HCT116 (cell line): ENCODE results near the gene ZBTB3. TPM values are rescaled to one million over a fixed set of nuclear protein-coding genes. Genes with fewer than 3 reads are reported as not detected.

Experiments
- EZH2phosphoT487 ChIP-seq: fragments of 200-600 bp; IDR thresholded peaks from 2 replicates; pipeline ENCODE4 v1.6.1; 2018; ENCODE audit warnings: antibody characterized with exemption, borderline replicate concordance
- JUND ChIP-seq: IDR thresholded peaks from 2 replicates; pipeline ENCODE4 v1.6.1; 2012
- POLR2A ChIP-seq: IDR thresholded peaks from 2 replicates; pipeline ENCODE4 v1.7.0; 2011; ENCODE audit warnings: borderline replicate concordance; ENCODE audit not compliant: insufficient read depth, insufficient read length; ENCODE audit errors: extremely low read depth
- POLR2AphosphoS5 ChIP-seq: IDR thresholded peaks from 2 replicates; pipeline ENCODE4 v1.6.1; 2011; ENCODE audit warnings: mild to moderate bottlenecking, low read depth, low read length, moderate library complexity
- SRF ChIP-seq: IDR thresholded peaks from 2 replicates; pipeline ENCODE4 v1.6.1; 2012; ENCODE audit warnings: low read depth
- YY1 ChIP-seq: IDR thresholded peaks from 2 replicates; pipeline ENCODE4 v1.6.1; 2011; ENCODE audit warnings: low read length, low read depth, moderate library complexity, mild to moderate bottlenecking; ENCODE audit not compliant: insufficient replicate concordance; ENCODE audit errors: extremely low read depth
- ZFX ChIP-seq: fragments of 450-650 bp; IDR thresholded peaks from 2 replicates; pipeline ENCODE4 v1.6.1; 2017
- total RNA-seq: library from RNA; stranded (reverse); gene quantifications from one replicate; pipeline ENCODE4 v1.2.1, GENCODE V29; 2021; ENCODE audit not compliant: unreplicated experiment
- TF ChIP-seq, protein P1 (sequence below), 3 experiments: fragments of 200-600 bp in 1 of 3; sonication (generic) in 1 of 3; IDR thresholded peaks in 2 of 3; conservative IDR thresholded peaks in 1 of 3; 2 replicates each; pipeline ENCODE4 v1.5.1; 2012 to 2017; ENCODE audit warnings: low read depth in 2 of 3, low read length in 2 of 3, antibody characterized with exemption in 1 of 3, borderline replicate concordance in 1 of 3, control low read depth in 1 of 3, mild to moderate bottlenecking in 1 of 3, mixed read lengths in 1 of 3, mixed run types in 1 of 3, moderate library complexity in 1 of 3; ENCODE audit not compliant: insufficient read depth in 1 of 3
- TF ChIP-seq, protein P2 (sequence below): IDR thresholded peaks from 2 replicates; pipeline ENCODE4 v1.6.1; 2012
- TF ChIP-seq, protein P3 (sequence below): IDR thresholded peaks from 2 replicates; pipeline ENCODE4 v1.6.1; 2012; ENCODE audit warnings: low read depth

Gene ZBTB3
- total RNA-seq, 1 experiment from 2014 or later, result 11.3 TPM

DNA sequence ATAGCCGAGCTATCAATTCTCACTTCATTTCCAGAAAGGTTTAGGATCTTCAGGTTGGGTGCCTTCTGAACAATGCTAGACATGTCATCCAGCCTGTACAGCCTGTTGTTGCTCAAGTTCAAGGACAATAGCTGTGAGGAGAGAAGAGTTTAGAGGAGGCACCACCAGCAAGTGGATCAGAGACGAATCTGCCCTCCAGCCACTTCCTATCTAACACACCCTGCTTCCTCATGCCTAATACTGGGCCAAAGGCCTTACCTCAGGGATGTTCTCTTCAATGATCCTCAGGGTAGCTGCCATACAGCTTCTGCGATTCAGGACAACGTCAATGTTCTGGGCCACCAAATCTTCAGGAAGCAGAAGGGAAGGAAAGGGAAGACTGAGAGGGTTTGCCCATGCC, 47.1 kb upstream of the ZBTB3 start (continued):
- TF ChIP-seq, protein P1, sequence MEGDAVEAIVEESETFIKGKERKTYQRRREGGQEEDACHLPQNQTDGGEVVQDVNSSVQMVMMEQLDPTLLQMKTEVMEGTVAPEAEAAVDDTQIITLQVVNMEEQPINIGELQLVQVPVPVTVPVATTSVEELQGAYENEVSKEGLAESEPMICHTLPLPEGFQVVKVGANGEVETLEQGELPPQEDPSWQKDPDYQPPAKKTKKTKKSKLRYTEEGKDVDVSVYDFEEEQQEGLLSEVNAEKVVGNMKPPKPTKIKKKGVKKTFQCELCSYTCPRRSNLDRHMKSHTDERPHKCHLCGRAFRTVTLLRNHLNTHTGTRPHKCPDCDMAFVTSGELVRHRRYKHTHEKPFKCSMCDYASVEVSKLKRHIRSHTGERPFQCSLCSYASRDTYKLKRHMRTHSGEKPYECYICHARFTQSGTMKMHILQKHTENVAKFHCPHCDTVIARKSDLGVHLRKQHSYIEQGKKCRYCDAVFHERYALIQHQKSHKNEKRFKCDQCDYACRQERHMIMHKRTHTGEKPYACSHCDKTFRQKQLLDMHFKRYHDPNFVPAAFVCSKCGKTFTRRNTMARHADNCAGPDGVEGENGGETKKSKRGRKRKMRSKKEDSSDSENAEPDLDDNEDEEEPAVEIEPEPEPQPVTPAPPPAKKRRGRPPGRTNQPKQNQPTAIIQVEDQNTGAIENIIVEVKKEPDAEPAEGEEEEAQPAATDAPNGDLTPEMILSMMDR (IDR thresholded peaks at IDR 0.05 in 2 of 3, conservative IDR thresholded peaks at IDR 0.05 in 1 of 3; ENCODE audit: borderline replicate concordance in 1 of 3, insufficient read depth in 1 of 3, low read depth in 2 of 3, low read length in 2 of 3), result no peak
- TF ChIP-seq, protein P2, sequence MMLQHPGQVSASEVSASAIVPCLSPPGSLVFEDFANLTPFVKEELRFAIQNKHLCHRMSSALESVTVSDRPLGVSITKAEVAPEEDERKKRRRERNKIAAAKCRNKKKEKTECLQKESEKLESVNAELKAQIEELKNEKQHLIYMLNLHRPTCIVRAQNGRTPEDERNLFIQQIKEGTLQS, result no peak
- TF ChIP-seq EZH2phosphoT487, result no peak
- no peak for TF ChIP-seq POLR2AphosphoS5
- no peak for TF ChIP-seq SRF
- no peak for TF ChIP-seq YY1
- no peak for TF ChIP-seq JUND
- TF ChIP-seq ZFX, result no peak
- TF ChIP-seq, protein P3, sequence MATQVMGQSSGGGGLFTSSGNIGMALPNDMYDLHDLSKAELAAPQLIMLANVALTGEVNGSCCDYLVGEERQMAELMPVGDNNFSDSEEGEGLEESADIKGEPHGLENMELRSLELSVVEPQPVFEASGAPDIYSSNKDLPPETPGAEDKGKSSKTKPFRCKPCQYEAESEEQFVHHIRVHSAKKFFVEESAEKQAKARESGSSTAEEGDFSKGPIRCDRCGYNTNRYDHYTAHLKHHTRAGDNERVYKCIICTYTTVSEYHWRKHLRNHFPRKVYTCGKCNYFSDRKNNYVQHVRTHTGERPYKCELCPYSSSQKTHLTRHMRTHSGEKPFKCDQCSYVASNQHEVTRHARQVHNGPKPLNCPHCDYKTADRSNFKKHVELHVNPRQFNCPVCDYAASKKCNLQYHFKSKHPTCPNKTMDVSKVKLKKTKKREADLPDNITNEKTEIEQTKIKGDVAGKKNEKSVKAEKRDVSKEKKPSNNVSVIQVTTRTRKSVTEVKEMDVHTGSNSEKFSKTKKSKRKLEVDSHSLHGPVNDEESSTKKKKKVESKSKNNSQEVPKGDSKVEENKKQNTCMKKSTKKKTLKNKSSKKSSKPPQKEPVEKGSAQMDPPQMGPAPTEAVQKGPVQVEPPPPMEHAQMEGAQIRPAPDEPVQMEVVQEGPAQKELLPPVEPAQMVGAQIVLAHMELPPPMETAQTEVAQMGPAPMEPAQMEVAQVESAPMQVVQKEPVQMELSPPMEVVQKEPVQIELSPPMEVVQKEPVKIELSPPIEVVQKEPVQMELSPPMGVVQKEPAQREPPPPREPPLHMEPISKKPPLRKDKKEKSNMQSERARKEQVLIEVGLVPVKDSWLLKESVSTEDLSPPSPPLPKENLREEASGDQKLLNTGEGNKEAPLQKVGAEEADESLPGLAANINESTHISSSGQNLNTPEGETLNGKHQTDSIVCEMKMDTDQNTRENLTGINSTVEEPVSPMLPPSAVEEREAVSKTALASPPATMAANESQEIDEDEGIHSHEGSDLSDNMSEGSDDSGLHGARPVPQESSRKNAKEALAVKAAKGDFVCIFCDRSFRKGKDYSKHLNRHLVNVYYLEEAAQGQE, result no peak
- TF ChIP-seq POLR2A, result no peak
